Left ventricle myocardium superior (tissue), 1 donor: ENCODE data around the gene IGHMBP2. TPM values are rescaled to one million over a fixed set of nuclear protein-coding genes. Genes with fewer than 3 reads are reported as not detected.

ENCODE experiments used
- ATAC-seq: fragments of 200-7000 bp; cut with Tn5 transposase; one replicate; pipeline ENCODE4 v1.9.1; 2020; ENCODE audit warnings: mild to moderate bottlenecking, moderate library complexity
- DNase-seq: peaks from one replicate; pipeline ENCODE4 v3.0.0-alpha.2; 2020
- intact Hi-C: fragments of 100-400 bp; cut with micrococcal nuclease; formaldehyde crosslinking; loops from one replicate; pipeline ENCODE4 v1.11.0; 2022
- total RNA-seq: library from RNA; stranded (reverse); fragmentation: NEBNext Ultra II Directional; extraction: Animal tissue kit (Norgen Biotek cat#: 25700); gene quantifications from one replicate; pipeline ENCODE4 v1.2.1, GENCODE V29; 2021
- donor health status: DM: no; HTN: yes; CAD: no; lungs with severe emphysema.

IGHMBP2 gene
- total RNA-seq, 1 donor from 2014 or later = 14.7 TPM

DNA sequence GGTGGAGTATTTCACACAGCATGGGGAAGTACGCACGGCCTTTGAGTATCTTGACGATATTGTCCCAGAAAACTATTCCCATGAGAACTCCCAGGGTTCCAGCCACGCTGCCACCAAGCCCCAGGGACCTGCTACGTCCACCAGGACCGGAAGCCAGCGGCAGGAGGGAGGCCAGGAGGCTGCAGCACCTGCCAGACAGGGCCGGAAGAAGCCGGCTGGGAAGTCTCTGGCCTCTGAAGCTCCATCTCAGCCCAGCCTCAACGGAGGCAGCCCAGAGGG, 32.6 kb downstream of the IGHMBP2 start:
- DNase-seq (no peak), ATAC-seq (no peak)
- intact Hi-C loops = no loop called here

DNA sequence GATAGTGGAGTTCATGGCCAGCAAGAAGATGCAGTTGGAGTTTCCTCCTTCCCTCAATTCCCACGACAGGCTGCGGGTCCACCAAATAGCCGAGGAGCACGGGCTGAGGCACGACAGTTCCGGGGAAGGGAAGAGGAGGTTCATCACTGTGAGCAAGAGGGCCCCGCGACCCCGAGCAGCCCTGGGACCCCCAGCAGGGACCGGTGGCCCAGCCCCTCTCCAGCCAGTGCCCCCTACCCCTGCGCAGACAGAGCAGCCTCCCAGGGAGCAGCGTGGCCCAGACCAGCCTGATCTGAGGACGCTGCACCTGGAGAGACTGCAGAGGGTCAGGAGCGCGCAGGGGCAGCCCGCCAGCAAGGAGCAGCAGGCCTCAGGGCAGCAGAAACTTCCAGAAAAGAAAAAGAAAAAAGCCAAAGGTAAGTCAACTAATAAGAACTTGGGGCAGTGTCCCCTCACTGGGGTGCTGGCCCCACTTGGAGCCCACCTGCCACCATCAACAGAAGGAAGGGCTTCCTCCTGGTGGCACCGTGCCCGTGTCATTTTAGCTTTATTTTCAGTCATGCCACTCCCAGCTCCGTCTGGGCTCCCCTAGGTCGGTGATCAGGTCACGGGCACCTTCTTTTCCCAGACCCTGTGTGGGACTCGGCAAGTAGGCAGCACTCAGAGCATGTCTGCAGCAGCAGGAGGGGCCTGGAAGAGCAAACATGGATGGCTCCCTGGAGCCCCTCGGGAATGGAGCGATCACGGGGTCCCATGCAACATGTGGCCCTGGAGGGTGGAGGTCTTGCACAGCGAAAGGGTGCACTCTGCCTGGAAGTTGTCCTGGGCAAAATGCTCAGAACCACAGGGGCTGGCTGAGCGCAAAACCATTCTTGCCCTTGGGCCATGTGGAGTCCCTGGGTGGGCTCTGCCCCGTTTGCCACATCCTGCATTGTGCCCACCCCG, 33.3 kb downstream of the IGHMBP2 start:
- ATAC-seq (no peak), DNase-seq (no peak)
- intact Hi-C loops = no loop called here

DNA sequence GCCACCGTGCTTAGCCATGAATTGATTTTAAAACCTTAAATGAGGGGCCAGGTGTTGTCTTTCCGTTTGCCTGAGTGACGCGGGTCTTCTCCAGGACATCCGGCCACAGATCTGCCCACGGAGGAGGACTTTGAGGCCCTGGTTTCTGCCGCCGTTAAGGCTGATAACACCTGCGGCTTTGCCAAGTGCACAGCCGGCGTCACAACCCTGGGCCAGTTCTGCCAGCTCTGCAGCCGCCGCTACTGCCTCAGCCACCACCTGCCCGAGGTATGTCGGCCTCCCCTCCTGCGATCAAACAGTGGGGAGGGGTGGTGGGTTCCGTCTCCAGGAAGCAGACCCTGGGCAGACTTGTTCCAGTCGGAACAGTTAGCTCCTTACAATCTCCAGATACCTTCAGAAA, 34.4 kb downstream of the IGHMBP2 start:
- intact Hi-C loops = no loop called here
- ATAC-seq (no peak), DNase-seq (no peak)

DNA sequence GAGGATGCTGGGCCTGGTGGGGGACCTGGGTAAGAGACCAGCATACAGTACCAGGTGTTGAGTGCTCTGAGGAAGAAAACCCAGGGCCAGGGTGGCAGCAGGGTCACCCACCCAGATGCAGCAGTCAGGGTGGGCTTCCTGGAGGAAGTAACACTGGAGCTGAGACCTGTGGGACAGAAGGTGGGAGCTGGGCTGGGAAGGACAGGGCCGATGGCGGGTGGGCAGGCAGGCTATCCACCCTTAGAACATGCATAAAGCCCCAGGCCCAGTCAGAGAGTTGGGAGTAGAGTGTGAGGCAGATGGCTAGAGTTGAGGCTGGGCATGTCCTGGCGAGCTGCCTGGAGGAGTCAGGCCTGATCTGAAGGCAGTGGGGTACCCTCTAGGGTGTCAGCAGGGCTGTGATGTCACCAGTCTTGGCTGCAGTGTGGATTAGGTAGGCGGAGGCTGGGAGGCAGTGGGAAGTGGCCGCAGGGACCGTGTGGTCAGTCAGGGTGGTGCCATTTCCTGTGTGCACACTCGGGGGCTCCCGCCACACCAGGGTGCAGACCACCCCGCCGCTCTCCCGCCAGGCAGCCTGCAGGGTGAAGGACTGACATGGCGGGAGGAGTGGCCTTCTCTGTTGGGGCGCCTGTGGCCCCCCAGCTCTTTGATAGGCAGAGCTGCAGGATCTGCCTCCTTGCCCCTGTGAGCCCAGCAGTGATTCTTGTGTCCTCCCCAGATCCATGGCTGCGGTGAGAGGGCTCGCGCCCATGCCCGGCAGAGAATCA, 35.3 kb downstream of the IGHMBP2 start:
- no peak for DNase-seq

DNA sequence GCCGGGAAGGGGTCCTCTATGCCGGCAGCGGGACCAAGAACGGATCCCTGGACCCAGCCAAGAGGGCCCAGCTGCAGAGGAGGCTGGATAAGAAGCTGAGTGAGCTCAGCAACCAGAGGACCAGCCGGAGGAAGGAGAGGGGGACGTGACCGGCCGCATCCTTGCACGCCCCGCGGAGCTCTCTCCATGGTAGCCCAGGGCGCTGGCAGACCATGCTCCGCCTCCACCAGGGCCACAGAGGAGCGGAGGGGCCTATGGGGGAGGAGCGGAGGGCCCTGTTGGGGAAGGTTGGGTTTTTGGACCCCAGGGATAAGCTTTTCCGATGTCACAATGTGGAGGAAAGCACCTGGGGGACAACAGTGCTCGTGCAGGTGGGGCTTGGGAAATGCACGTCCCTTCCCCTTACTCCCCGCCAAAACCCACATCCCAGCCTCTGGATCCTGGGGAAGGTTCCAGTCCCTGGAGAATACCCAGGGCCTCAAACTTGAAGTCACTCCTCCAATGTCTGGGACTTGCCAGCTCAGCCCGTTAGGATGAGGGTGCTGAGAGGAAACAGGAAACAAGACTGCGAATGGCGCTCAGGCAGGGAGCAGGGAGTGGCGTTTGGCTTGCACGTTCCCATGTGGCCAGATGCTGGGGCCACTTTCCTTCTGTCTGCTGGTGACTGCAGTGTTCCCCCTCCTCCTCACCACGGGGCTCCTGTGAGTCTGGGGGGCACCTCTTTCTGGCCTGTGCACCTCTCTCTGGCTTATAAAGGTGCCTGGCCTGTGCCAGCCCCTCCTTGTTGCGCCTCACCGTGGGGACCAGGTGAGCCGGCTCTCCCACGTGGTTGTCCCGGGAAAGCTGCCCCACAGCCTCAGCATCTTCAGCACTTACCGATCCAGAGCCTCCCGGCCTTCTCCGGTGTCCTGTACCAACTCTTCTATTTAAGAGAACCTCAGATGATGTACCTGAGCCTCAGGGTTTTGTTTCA, 36.2 kb downstream of the IGHMBP2 start:
- intact Hi-C loops = no loop called here
- DNase-seq (no peak), ATAC-seq (no peak)

More for the DNA sequence above, 35.3 kb downstream of the IGHMBP2 start:
- no peak for ATAC-seq
- intact Hi-C loops = no loop called here

DNA sequence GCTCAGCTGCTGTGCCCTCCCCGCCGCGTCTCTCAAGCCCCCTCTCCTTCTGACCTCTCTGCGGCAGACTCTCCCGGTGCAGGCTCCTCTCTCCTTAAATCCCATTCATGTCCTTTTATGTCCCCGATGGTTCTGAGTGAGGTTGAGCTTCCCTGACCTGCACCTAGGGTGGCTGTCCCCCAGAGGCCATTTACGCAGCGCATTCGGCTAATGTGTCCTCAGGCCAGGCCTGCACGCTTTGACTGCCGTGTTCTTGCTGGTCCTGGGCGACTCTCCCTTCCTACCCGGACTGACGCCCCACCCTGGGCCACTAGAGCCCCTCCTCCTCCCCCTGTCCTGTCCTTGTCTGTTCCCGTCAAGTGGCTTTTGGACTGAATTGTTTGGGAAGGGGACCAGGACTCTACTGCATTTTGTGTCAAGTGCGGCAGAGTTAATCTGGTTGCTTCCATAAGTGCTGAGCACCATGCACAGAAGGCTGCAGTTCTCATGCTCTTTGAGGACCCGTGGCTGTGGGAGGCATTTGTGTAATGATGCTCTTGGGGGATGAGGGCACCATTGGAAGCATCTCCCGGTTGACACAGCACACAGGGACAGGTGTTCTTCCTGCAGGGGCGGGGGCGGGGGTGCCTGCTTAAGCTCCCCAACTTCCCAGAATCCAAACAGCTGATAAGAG, 37.1 kb downstream of the IGHMBP2 start:
- ATAC-seq = peak; percentile 12
- intact Hi-C loops = no loop called here
- DNase-seq = no peak

DNA sequence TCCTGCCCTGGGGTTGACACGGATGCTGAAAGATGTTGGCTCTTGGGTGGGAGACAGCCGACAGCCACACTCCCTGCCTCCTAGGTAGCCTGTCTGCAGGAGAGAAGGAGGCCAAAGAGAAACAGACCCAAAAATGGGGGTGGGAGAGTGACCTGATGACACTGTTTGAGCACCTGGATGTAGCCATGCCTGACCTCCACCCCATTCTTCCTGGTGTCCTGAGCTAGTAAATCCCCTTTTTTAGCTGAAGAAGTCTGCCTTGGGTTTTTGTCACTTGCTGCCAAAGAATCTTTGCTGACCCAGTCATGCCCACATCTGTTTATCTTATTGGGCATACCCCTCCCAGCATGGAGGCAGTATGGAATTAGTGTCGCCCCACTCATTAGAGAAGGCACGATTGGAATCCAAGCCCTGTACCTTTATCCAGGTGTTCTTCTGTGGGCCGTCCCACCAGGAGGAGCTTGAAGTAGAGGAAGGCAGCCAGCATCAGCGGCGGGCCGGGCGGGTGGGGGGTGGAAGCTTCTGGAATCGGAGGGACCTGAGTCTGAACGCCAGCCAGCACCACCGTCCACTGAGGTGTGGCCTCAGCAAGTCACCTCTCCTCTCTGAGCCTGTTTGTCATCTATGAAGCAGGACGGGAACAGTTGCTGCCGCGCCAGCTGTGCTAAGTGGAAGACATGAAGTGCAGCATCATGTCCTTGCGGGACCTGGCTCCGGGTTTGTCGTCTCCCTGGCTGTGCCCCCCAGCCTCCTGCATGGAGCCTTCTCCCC, 37.8 kb downstream of the IGHMBP2 start:
- ATAC-seq (no peak), DNase-seq (no peak)
- intact Hi-C loops = no loop called here

DNA sequence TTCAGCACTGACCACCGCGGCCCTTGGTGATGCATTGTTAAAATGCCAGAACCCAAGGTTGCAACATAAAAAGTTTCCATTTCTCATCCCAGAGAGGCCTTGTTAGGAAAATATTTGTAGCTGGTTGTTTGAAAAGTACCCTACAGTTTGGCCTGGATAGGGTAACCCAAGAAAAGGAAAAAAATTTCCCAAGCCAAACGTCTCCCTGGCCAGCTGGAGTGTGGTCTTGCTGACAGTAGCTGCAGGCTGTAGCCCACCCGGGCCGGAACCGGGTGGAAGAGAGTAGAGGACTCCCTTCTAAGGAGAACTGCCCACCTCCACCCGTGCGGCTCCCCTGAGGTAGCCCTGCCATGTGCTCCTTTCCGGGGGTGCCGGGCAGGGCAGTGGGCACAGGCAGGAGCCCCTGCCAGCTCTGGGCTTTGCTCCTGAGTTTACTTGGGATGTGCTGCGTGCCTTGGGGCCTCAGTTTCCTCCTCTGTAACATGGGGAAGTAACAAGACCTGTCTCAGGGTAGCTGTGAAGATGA, 38.5 kb downstream of the IGHMBP2 start:
- intact Hi-C loops = no loop called here
- no peak for ATAC-seq
- no peak for DNase-seq

DNA sequence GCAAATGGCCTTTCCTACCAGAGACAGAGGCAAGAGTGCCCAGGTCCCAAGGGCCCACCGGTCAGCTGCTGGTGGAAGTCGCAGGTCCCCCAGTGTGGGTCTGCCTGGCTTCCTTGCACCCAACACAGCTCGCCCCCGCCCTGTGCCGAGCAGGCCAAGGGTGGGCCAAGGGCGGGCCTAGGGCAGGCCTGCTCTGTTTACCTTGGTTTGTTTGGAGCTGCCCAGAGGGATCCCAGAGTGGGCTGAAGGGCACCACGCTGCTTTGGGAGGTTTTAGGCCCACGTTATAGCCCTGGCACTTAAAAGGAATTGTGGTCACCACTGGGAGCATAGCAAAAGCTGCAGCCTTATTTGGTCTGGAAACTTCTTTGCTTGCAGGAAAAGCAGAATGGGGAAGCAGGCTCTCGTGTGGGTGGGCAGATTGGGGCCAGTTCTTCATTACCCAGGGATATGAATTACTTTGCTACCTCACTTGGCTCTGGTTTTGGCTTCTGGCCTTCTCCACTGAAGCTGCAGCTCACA, 39.1 kb downstream of the IGHMBP2 start:
- intact Hi-C loops = no loop called here
- DNase-seq (no peak), ATAC-seq (no peak)

DNA sequence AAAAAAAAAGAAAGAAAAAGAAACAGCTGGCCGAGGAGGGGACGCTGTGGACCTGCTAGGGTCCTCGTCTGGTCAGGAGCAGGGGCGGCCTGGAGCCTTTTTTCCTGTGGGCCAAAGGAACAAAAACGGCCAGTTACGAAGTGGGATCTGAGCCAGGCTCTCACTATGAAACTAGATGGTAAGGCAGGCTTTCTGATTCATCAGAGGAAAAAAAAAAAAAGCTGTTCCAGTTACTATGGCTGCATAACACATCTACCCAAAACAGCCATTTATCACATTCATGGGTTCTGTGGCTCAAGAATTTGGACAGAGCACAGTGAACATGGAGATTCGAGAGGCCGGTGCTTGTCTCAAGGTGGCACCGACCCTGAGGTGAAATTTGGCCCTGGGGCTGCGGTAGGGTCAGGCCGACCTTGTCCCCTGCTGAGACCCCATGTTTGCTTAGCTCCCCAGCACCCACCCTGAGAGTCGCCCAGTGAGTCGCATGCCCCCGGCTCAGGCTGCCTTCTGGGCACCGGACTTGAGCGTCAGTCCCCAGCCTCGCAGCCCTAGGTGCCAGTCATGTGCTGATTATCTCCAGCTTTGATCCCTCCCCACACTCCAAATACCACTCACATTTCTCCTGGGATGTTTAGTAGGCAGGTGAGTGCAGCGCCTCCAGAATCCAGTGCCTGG, 42.9 kb downstream of the IGHMBP2 start:
- peak; percentile 72 for ATAC-seq
- intact Hi-C loops = no loop called here
- DNase-seq = no peak

DNA sequence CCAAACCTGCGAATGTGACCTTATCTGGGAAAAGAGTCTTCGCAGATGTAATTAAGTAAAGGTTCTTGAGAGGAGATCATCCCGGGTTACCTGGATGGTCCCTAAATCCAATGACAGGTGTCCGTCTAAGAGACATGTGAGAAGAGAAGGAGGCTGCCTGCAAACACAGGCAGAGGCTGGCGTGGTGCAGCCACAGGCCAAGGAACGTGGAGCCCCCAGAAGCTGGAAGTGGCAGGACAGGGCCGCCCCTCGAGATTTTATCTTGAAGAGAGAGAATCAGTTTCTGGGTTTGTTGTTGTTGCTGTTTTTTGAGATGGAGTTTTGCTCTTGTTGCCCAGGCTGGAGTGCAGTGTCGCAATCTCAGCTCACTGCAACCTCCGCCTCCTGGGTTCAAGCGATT, 43.5 kb downstream of the IGHMBP2 start:
- DNase-seq = no peak
- intact Hi-C loops = no loop called here
- ATAC-seq = no peak

DNA sequence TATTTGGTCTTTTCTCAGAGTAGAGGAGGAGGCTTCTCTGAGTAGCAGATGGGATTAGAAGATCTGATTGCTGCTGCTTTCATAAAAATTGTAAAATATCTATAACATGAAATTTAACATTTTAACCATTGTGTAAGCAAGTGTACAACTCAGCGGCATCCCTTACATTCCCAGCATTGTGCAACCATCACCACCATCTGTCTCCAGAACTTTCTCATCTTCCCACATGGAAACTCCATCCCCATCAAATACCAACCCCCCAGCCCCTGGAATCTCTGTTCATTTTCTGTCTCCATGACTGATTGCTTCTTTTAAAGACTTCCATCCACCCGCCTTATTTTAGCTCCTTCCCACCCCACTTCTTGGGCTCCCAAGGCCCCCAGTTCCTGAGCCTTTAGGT, 44.8 kb downstream of the IGHMBP2 start:
- no peak for DNase-seq
- no peak for ATAC-seq
- intact Hi-C loops = no loop called here

DNA sequence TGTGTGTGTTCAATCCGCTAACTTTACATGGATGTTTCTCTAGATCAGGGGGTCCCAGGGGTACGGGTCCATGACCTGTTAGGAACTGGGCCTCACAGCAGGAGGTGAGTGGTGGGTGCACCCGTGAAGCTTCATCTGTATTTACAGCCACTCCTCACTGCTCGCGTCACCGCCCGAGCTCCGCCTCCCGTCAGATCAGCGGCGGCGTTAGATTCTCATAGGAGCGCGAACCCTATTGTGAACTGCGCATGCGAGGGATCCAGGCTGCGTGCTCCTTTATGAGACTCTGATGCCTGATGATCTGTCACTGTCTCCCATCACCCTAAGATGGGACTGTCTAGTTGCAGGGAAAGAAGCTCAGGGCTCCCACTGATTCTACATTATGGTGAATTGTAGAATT, 45.2 kb downstream of the IGHMBP2 start:
- DNase-seq (no peak), ATAC-seq (no peak)
- intact Hi-C loops = no loop called here

DNA sequence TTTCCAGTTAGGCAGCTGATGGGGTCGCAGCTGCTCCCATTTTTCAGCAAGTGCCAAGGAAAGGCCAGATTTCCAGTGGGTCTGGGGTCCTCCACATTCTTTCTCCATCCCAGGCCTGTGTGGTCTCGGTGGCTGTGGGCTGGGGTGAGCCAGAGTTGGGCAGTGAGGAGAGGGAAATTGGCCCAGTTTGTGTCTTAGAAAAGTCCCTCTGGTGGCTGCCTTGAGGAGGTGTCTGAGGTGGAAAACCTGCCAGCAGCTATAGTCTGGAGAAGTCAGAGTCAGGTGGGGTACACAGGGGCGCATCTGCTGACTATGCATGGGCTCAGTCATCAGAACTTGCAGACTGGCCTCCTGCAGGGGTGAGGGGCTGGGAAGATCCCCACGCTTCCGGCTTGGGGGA, 46.6 kb downstream of the IGHMBP2 start:
- DNase-seq (no peak), ATAC-seq (no peak)
- intact Hi-C loops = no loop called here

DNA sequence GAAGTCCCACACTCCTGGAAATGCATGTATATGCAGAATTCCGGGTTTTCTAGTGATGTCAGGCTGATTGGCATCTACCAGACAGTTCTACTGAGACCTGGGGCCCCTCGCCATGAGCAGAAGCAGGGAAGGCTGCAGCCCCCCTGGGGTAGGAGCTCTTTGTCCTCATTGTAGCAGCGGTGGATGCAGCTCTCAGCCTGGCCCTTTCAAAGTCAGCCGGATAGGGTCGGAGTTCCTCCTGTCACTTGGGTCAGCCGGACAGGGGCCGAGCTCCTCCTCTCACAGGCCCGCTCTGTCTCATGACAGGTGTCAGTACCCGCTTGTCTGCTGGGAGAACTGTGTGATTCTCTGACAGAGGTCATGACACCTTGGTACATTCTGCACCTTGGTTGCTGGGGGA, 47.1 kb downstream of the IGHMBP2 start:
- DNase-seq (no peak), ATAC-seq (no peak)
- intact Hi-C loops = no loop called here

DNA sequence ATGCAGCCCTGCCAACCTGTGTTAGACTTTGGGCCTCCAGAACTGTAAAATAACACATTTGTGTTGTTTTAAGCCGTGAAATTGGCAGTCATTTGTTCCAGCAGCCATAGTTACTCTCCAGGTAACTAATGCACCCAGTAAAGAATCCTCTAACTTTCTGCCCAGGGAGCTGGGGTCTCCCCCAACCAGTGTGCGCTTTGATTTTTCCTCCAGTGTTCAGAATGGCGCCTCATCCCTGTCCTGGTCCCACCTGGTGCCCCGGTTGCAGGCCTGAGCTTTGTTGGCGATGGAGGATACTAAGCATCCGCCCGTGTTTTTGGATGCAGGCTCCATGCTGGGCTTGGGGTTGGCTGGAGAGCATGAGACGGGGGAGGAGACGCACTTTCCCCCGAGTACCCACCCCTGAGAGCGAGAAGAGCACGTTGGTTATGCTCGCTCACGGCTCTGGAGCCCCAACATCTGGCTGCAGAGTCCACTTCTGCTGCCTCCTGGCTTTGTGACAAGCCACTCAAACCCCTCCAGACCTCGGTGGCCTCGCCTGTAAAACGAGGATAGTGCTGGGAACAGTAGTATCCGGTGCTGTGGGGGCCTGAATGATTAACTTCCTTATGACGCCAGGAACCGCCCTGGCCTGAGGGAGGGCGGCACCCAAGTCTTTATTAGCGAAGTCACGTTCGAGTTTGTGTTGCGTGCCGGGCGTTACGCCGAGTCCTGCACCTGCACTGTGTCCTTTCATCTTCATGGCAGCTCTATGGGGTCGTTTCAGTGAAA, 51.3 kb downstream of the IGHMBP2 start:
- ATAC-seq = peak; percentile 80
- peak; percentile 57 for DNase-seq
- intact Hi-C loops = no loop called here

DNA sequence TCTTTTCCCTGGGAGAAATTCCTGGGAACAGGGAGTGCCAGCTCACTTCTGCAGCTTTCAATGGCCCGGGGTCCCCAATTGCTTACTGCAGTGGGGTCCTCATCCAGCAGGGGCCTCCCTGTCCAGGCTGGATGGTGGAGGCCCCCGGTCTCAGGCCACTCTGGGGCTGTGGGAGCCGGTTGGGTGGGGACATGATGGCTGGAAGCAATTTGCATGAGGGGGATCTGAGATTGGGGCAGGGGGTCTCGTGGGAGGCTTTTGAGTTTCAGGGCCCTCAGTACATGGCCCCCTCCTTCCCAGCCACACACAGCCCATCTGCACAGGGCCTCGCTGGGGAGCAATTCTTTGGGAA, 51.9 kb downstream of the IGHMBP2 start:
- ATAC-seq (no peak), DNase-seq (no peak)
- intact Hi-C loops = no loop called here
